Measurements from ENCODE around the gene EIF6. TPM values are rescaled to one million over a fixed set of nuclear protein-coding genes. Genes with fewer than 3 reads are reported as not detected.

Gene EIF6
- total RNA-seq, 2 donors from 2014 or later: 23.0 to 44.3 TPM

DNA sequence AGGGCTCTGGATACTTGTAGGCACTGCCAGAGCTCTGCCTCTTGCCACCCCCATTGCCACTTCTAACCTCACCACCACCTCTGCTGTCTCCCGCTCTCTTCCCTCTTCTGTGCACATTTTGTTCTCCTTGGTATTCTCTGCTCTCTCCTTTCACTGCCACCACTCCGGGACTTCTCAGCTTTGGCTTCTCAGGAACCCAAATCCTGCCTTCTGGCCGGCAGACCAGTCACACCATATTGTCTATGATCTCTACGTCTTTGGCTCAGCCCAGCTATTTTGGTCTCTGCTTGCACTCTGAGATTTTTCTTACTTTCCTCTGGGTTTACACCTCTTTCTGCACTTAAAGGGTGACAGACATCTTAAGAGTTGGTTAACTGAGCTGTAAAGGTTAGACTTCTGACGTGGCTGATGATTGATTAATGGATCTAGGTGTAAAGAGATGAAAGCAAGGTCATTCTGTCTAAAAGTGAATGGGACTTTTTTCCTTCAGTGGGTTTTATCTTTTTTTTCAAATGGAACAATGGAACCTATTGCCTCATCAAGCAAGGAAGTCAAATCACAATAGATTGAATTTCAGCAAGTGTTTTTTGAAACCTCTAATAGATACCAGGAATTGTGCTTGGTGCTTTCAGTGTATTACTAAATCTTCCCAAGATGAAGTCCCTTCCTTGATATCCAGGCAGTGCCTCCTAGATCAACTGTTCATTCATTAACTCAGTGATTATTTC is 44.3 kb downstream of the EIF6 start:
- H3K9me3 ChIP-seq: no peaks in the 10 kb centered on the region
- H3K4me1 ChIP-seq: no peaks in the 10 kb centered on the region
- H3K36me3 ChIP-seq: no peaks in the 10 kb centered on the region
- no peak overlapping the region for H3K27ac ChIP-seq
- DNase-seq (ENCODE audit: low spot score): no peak
- TF ChIP-seq CTCF (IDR thresholded peaks at IDR 0.05): no peak
- H3K4me3 ChIP-seq: no peak overlapping the region
- H3K27me3 ChIP-seq: no peaks in the 10 kb centered on the region

- no peaks in the 10 kb centered on the region for H3K36me3 ChIP-seq
- H3K9me3 ChIP-seq: no peaks in the 10 kb centered on the region
- H3K4me1 ChIP-seq: no peaks in the 10 kb centered on the region
- H3K27ac ChIP-seq: no peak overlapping the region
- no peaks in the 10 kb centered on the region for H3K27me3 ChIP-seq
- no peak overlapping the region for H3K4me3 ChIP-seq
- TF ChIP-seq CTCF (IDR thresholded peaks at IDR 0.05): no peak
- no peak for DNase-seq (ENCODE audit: low spot score)
These were observed 45.8 kb downstream of the EIF6 start for GRCh38 chr20:35238735-35239134.

- H3K9me3 ChIP-seq: no peaks in the 10 kb centered on the region
- no peak overlapping the region for H3K4me3 ChIP-seq
- no peak for TF ChIP-seq CTCF (IDR thresholded peaks at IDR 0.05)
- no peaks in the 10 kb centered on the region for H3K36me3 ChIP-seq
- H3K27ac ChIP-seq: no peak overlapping the region
- no peaks in the 10 kb centered on the region for H3K27me3 ChIP-seq
- H3K4me1 ChIP-seq: no peaks in the 10 kb centered on the region
- DNase-seq (ENCODE audit: low spot score): no peak
These were observed 46.4 kb downstream of the EIF6 start for GRCh38 chr20:35238170-35238569.

- no peak for DNase-seq (ENCODE audit: low spot score)
- TF ChIP-seq CTCF (IDR thresholded peaks at IDR 0.05): no peak
- Histone ChIP-seq H3K4me3 (no peak overlapping the region), H3K27ac (no peak overlapping the region), H3K4me1 (no peaks in the 10 kb centered on the region), H3K9me3 (no peaks in the 10 kb centered on the region), H3K36me3 (no peaks in the 10 kb centered on the region), H3K27me3 (no peaks in the 10 kb centered on the region)
These were observed 47.1 kb downstream of the EIF6 start for GRCh38 chr20:35237486-35237885.

- no peak for DNase-seq (ENCODE audit: low spot score)
- Histone ChIP-seq H3K4me1 (no peaks in the 10 kb centered on the region), H3K36me3 (no peaks in the 10 kb centered on the region), H3K27me3 (no peaks in the 10 kb centered on the region), H3K9me3 (no peaks in the 10 kb centered on the region), H3K27ac (no peak overlapping the region), H3K4me3 (no peak overlapping the region)
- TF ChIP-seq CTCF (IDR thresholded peaks at IDR 0.05): no peak
These were observed 48.7 kb downstream of the EIF6 start for GRCh38 chr20:35235881-35236280.

DNA sequence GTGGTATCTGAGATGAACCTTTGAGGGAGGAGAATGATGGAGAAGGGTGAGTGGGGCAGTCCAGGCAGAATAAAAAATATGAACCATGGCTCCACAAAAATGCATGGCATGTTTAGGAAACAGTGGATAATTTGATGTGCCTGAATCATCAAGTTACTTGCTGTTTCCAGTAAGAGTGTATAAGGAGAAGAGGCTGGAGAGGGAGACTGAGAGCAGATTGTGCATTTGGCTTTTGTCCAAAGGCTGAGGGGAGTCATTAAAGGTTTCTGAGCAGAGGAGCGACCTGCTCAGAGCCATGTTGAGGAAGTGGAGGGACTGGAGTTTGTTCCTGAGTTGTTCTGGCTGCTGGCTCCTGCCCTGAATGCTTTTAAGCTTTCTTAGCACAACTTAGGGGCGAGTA is 52.0 kb downstream of the EIF6 start:
- TF ChIP-seq CTCF (IDR thresholded peaks at IDR 0.05): no peak
- H3K27me3 ChIP-seq: no peaks in the 10 kb centered on the region
- no peaks in the 10 kb centered on the region for H3K4me1 ChIP-seq
- H3K4me3 ChIP-seq: no peak overlapping the region
- H3K27ac ChIP-seq: no peak overlapping the region
- no peak for DNase-seq (ENCODE audit: low spot score)
- H3K36me3 ChIP-seq: no peaks in the 10 kb centered on the region
- H3K9me3 ChIP-seq: no peaks in the 10 kb centered on the region
